Right ventricle myocardium superior (tissue), 1 donor: ENCODE results near the gene IL12RB2. TPM values are rescaled to one million over a fixed set of nuclear protein-coding genes. Genes with fewer than 3 reads are reported as not detected.
"Not testable (repeated sequence)": the region's sequence is repeated elsewhere in the genome, so short reads cannot be mapped to it uniquely, and the experiment has no call there.

Source experiments
- ATAC-seq: fragments of 200-7000 bp; cut with Tn5 transposase; one replicate; pipeline ENCODE4 v1.9.1; 2020; ENCODE audit warnings: mild to moderate bottlenecking; ENCODE audit not compliant: poor library complexity
- DNase-seq: peaks from one replicate; pipeline ENCODE4 v3.0.0-alpha.2; 2020
- intact Hi-C: fragments of 100-400 bp; cut with DNase I; formaldehyde crosslinking; loops from one replicate; pipeline ENCODE4 v1.11.2; 2022
- total RNA-seq: library from RNA; stranded (reverse); fragmentation: NEBNext Ultra II Directional; extraction: Animal tissue kit (Norgen Biotek cat#: 25700); gene quantifications from one replicate; pipeline ENCODE4 v1.2.1, GENCODE V29; 2021
- donor health status: DM: no; HTN: yes; CAD: no; lungs with severe emphysema.

The IL12RB2 gene
- total RNA-seq, 1 donor from 2014 or later: 0.54 TPM

GRCh38 chr1:67415041-67415440 lies 107.4 kb downstream of the IL12RB2 start:
- intact Hi-C loops: no loop called here
- DNase-seq (no peak), ATAC-seq (no peak)

DNA sequence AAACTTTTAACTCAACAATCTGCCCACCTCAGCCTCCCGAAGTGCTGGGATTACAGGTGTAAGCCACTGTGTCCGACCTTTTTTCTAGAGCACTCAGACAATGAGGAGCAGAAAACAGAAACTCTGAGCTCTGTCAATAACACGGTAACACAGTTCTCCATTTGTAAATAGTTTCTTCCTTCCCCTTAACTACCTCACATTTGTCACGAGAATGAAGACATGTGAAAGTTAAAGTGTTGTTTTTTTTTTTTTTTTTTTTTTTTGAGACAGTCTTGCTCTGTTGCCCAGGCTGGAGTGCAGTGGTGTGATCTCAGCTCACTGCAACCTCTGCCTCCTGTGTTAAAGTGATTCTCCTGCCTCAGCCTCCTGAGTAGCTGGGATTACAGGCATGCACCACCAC lies 110.1 kb downstream of the IL12RB2 start:
- ATAC-seq, DNase-seq, intact Hi-C loops: not testable (repeated sequence)

DNA sequence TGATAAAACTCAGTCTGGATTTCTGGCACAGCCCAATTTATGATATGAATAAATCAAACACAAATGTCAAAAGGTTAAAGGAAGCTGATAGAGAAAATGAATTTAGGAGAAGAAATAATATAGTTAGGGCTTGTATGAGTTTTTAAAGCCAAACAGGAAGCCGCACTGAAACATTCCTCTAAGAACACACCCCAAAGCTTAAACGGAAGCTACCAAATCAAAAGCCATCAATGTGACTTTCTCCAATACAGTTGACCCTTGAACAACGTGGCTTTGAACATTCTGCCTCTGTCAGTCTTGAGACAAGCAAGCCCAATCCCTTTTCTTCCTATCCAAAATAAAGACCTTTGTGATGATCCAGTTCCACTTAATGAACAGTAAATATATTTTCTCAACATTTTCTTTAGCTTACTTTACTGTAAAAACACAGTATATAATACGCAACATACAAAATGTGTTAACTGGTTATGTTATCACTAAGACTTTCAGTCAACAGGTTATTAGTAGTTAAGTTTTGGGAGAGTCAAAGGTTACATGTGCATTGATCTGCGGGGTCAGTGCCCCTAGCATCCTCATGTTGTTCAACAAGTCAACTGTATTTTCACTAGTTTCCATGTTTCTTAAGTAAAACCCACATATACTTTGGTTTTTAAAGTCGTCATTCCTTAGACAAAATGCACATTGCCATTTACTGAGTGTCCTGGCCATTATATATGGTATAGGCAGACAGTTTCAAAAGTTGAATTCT lies 111.3 kb downstream of the IL12RB2 start:
- intact Hi-C loops: no loop called here
- no peak for ATAC-seq
- no peak for DNase-seq

DNA sequence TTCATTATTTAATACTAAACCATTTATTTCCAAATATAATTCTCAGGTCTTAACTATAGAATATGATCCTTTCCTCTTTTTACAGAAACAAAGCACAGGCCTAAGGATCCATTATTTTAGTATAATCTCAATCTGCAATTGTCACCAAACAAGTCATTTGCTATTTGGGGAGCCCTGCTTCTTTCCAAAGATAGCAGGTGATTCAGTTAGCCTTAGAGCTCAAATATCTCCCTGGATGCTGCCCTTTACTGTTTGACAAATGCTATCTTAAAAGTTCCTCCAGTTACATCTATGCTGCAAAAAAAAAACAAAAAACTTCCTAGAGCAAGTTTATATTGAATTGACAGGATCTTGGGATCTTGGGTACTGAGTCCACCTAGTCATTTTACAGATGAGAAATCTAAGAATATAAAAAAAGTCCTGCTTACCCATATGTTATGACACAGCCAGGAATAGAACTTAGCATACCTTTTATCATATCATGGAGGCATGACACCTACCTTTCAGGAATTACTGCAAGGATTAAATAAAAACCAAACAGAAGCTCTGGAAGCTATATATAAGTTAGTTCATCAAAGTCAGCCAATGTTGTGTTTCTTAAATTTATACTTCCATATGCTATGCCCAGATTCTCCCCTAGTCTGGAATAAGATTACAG lies 113.3 kb downstream of the IL12RB2 start:
- intact Hi-C loops: no loop called here
- no peak for DNase-seq
- no peak for ATAC-seq

DNA sequence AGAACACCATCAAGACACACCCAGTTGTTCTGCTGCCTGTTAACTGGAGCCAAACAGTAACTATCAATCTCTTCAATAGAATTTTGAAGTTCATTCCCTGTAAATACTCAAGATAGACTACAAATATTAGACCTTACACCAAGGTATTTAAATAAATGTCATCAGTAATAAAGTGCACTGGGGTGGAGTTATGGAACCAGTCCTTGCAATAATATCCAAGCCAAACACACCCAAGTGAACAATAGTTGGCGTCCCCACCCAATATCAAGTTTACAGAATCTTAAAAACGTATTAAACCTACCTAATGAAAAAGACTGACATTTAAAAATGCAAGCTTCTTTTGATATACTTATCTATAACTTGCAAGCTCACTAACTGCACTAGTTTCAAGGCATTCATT lies 119.8 kb downstream of the IL12RB2 start:
- no peak for ATAC-seq
- no peak for DNase-seq
- intact Hi-C loops: no loop called here

DNA sequence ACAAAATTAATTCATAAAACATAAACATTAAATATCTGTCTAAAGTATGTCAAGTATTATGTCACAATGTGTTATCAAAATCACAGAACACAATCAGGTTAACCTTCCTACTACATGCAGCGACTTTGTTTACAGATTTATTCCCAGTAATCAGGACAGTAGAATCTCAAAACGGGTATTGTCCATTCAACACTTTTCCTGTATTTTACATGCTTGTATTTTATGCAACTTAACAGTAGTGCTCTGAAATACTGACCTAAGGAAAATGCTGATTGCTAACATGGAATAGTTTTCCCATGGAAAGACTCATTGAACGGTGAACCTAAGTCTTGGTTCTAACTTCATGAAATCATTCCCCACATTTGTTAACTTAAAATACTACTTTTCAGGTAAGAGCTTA lies 120.3 kb downstream of the IL12RB2 start:
- DNase-seq (no peak), ATAC-seq (no peak)
- intact Hi-C loops: no loop called here

DNA sequence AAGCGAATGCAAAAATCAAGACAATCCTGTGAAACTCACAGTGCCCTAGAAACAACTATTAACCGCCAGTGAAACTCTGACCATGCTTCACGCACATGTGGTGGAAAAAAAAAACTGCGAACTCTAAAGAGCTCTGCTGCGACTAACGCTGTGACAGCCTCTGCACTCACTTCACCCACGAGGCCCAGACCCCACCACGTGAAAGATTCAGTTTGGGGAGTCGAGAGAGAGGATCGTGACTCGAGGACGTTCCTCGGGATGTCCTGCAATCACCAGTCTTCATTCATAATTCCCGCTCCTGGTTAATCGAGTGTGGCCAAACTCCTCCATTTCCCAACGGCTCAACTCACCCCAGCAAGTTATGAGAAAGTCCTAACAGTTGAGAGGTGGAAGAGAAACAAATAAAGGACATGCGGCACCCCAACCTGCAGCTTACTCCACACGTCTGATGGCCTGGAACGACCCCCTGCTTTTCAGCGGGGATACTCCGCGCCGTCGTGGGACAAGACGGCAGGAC lies 121.4 kb downstream of the IL12RB2 start:
- ATAC-seq (no peak), DNase-seq (no peak)
- intact Hi-C loops: no loop called here

- ATAC-seq: peak; percentile 21
- intact Hi-C loops: no loop called here
- peak; percentile 48 for DNase-seq
Observed at GRCh38 chr1:67429528-67430357, 122.1 kb downstream of the IL12RB2 start.

DNA sequence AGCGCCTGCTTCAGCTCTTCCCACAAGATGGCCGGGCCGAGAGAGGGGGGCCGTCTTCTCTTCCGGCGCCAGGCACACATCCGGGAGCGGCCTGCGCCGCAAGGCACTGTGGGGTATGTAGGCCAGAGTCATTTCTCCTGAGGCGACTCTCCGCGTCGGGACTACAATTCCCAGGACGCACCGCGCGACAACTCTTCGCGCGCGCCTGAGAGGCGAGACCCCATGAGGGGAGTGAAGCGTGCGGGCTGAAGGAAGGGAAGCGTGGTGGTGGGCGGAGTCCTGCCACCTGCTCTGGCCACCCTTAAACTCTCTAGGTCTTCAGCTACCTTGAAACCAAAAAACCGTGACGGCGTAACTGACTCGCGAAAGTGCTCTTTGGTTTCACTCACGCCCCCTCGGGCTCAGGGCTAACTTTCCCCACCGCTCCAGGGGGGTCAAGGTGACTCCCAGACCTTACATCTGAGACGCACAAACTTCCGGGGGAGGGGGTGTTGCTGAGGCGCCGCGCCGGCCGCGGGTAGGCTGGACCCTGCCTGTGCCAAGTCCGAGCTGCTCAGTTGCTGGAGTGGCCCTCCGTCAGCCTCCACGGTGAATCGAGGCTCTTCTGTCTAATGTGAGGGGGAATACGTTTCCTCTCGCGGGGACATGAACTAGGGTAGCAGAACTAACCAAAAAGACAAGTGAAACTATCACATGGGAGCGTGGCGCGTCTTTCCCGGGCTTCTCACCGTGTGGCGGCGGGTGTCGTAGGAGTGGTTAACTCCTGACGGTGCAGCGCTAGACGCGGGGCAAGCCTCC lies 122.9 kb downstream of the IL12RB2 start, which contains the start of gene SERBP1:
Gene SERBP1, minus strand, starts transcription at position 45 of the 798 bp plus-strand sequence. CDS start 102 bp downstream, outside the sequence.
- DNase-seq: peak; percentile 98
- intact Hi-C loops: no loop called here
- peak; percentile 97 for ATAC-seq

DNA sequence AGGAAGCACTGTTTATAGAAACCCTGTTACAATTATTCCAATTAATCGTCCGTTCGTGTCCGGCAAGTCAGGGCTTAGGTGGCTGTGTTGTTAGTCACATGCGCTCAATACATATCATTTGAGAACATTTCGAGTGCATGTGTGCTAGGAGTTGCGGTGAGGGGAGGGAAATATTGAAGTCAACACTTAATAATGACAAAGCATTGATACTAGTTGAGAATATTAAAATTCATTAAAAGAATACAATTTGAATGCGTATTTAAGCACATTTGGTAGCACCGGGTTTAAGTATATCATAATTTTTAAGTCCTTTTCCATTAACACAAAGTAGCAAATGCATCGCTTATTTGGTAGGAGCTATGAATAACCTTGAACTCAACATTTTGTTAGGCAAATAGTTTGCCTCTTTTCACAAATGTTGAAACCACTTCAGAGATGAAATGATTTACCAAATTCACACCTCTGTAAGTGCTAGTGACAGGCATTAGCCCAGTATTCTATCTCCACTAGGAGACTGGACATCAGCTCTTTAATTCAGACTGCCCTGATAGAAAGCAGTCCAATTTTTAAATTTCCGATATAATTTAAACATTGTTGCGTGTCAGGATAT lies 123.6 kb downstream of the IL12RB2 start:
- DNase-seq (no peak), ATAC-seq (no peak)
- intact Hi-C loops: no loop called here

GRCh38 chr1:67431869-67432578 lies 124.4 kb downstream of the IL12RB2 start:
- no peak for DNase-seq
- intact Hi-C loops: no loop called here
- ATAC-seq: no peak

GRCh38 chr1:67432745-67433144 lies 125.1 kb downstream of the IL12RB2 start:
- intact Hi-C loops: no loop called here
- no peak for DNase-seq
- no peak for ATAC-seq

GRCh38 chr1:67433837-67434236 lies 126.2 kb downstream of the IL12RB2 start:
- DNase-seq: no peak
- no peak for ATAC-seq
- intact Hi-C loops: no loop called here

DNA sequence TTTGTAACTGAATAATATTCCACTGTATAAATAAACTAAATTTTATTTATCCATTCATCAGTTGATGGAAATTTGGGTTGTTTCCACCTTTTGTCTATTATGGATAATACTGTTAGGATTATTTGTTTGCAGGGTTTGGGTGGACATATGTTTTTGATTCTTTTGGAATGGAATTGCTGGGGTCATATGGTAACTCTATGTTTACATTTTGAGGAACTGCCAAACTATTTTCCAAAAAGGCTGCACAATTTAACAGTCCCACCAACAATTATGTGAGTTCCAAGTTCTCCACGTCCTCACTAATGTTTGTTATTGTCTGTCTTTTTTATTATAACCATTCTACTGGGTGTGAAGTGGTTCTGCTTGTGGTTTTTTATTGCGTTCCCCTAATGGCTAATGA lies 126.8 kb downstream of the IL12RB2 start:
- DNase-seq: no peak
- intact Hi-C loops: no loop called here
- no peak for ATAC-seq

- DNase-seq (no peak), ATAC-seq (no peak)
- intact Hi-C loops: no loop called here
Observed at GRCh38 chr1:67436511-67437055, 128.9 kb downstream of the IL12RB2 start.

DNA sequence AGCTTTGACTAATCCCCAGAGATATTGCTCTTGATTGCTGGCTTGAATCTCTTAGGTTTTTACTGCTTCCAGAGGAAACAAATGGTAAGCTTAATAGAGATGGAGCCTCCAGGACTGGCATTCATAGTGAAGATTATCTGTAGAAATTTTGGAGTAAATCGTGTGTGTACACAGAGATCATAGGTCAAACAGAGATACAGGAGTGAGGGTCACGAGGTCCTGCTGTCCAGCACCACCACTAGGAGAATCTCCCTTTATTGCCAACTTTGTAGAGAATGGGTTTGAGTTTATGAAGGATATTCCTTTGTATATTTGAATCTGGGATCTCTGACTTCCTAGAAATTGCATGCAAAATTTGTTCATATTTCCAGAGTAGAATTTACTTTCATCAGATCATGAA lies 130.3 kb downstream of the IL12RB2 start:
- no peak for ATAC-seq
- intact Hi-C loops: no loop called here
- no peak for DNase-seq

- intact Hi-C loops: no loop called here
- no peak for ATAC-seq
- DNase-seq: no peak
Observed at GRCh38 chr1:67439277-67440029, 131.8 kb downstream of the IL12RB2 start.
